HG03025 (cell line): ENCODE measurements around the gene SH3GLB2.
"Not testable (repeated sequence)": the region's sequence is repeated elsewhere in the genome, so short reads cannot be mapped to it uniquely, and the experiment has no call there.

ENCODE experiments used
- ATAC-seq: cut with Tn5 transposase; IDR thresholded peaks from one replicate; pipeline ENCODE4 v1.9.1; 2021; ENCODE audit warnings: mild to moderate bottlenecking, moderate library complexity; ENCODE audit not compliant: unreplicated experiment, low FRiP score

SH3GLB2 gene

GRCh38 chr9:129004173-129004572, 24.0 kb downstream of the SH3GLB2 start:
- not testable (repeated sequence) for ATAC-seq

GRCh38 chr9:129002992-129003391, 25.1 kb downstream of the SH3GLB2 start:
- no peak for ATAC-seq

- ATAC-seq, result no peak
Measured at GRCh38 chr9:129001504-129002325, 26.4 kb downstream of the SH3GLB2 start.

GRCh38 chr9:128999581-129000206, 28.4 kb downstream of the SH3GLB2 start:
- ATAC-seq, result no peak

- no peak for ATAC-seq
Measured at GRCh38 chr9:128998462-128998861, 29.7 kb downstream of the SH3GLB2 start.

- no peak for ATAC-seq
Measured at GRCh38 chr9:128995791-128996190, 32.3 kb downstream of the SH3GLB2 start.

- ATAC-seq, result no peak
Measured at GRCh38 chr9:128992995-128993394, 35.1 kb downstream of the SH3GLB2 start.

- ATAC-seq, result no peak
Measured at GRCh38 chr9:128987805-128988204, 40.3 kb downstream of the SH3GLB2 start.

- ATAC-seq, result no peak
Measured at GRCh38 chr9:128986671-128987070, 41.5 kb downstream of the SH3GLB2 start.

GRCh38 chr9:128983536-128983935, 44.6 kb downstream of the SH3GLB2 start:
- no peak for ATAC-seq

GRCh38 chr9:128979111-128979510, 49.0 kb downstream of the SH3GLB2 start:
- no peak for ATAC-seq

GRCh38 chr9:128972956-128973355, 55.2 kb downstream of the SH3GLB2 start:
- ATAC-seq, result no peak

GRCh38 chr9:128969491-128969890, 58.6 kb downstream of the SH3GLB2 start:
- ATAC-seq, result no peak

- ATAC-seq, result not testable (repeated sequence)
Measured at GRCh38 chr9:128961403-128961802, 66.7 kb downstream of the SH3GLB2 start.
